ENCODE data around the gene RXRB.
A peak's percentile ranks its signal among the peaks of the same experiment; 100 is the strongest.

RXRB gene

GRCh38 chr6:33193619-33194018 is 6.8 kb downstream of the RXRB start:
- Histone ChIP-seq H3K4me3 (ENCODE audit: low read length) (no peak overlapping the region), H3K36me3 (ENCODE audit: control insufficient read depth, insufficient read depth, low read length, severe bottlenecking) (peaks cover 35% of the 10 kb centered on the region), H3K27me3 (replicated peaks; ENCODE audit: control insufficient read depth, insufficient read depth, low read length) (peaks cover 28% of the 10 kb centered on the region)

DNA sequence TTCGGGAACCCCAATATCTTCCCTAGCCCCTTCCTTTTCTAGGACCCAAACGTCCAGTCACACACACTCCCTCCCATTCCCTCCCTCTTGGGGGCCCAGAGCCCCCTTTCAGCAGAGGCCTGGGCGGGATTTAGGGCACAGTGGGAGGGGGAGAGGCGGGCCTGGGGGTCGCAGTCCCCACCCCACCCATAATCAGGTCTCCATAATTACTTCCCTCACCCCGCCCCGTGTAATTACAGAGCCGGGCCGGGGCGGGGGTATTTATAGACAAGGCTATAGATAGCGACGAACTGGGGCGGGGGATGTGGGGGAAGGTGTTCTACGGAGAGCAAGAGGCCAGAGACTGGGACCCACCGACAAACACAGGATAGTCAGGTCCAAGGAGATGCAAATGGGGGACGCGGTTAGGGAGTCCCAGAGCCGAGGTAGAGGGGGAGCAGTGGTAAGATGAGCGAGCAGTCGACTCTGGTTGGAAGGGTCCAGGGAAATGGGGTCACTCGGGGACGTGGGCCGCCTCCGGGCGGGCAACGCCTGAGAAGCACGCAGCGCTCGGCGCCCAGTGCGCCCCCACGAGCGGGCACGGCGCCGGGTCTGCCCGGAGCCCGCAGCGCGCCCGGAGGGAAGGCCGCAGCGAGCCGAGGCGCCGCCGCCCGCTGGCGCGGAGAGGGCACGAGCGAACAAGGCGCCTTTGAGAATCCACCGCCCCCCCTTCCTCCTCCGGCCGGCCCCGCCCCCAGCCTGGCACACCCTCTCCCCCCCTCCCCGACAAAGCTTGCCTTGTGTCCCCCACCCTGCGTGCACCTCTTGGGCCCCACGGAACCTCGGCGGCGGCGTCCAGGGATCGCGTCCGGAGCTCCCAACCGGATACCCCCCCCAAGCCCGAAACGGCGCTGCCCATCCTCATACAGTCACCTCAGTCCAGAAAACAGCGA is 7.5 kb downstream of the RXRB start:
- peak; percentile 50 for DNase-seq (ENCODE audit: low read depth)

More at GRCh38 chr6:33193619-33194018, 6.8 kb downstream of the RXRB start:
- Histone ChIP-seq H3K9me3 (ENCODE audit: control insufficient read depth, low read length) (no peaks in the 10 kb centered on the region), H3K4me1 (ENCODE audit: control insufficient read depth, insufficient read depth, low read length) (peaks cover 16% of the 10 kb centered on the region), H3K9ac (ENCODE audit: low read length) (no peak overlapping the region)
- no peak for DNase-seq (ENCODE audit: low read depth)

DNA sequence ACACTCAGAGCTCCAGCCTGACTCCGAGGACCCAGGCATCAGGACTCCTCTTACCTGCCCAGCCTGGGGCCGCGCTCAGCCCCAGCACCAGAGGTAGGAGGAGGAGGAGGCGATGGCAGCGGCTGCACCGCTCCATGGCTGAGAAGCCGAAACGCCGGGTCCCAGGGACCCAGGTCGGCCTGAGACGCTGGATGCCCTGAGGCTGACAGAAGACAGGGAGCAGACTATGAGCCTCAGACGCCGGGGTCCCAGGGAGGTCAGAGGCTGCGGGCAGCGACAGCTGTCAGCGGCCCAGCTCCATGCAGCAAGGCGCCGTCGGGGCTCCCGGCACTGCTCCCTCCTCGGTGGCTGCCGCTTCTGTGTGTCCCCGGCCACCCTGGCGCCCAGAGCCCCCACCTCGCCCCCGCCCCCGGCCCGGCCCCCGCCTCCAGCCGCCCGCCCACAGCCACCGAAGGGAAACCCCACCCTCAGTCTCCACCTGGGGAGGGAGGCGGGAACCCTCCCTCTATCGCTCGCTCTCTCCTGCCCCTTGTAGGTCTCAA is 8.3 kb downstream of the RXRB start, which contains the start of gene COL11A2:
Gene COL11A2, minus strand, starts transcription at position 363 of the 542 bp plus-strand sequence. Its CDS starts 227 bp downstream, at position 136.
- Histone ChIP-seq H3K9me3 (ENCODE audit: control insufficient read depth, low read length) (no peaks in the 10 kb centered on the region), H3K27me3 (replicated peaks; ENCODE audit: control insufficient read depth, insufficient read depth, low read length) (peaks cover 28% of the 10 kb centered on the region), H3K36me3 (ENCODE audit: control insufficient read depth, insufficient read depth, low read length, severe bottlenecking) (peaks cover 35% of the 10 kb centered on the region), H3K4me3 (ENCODE audit: low read length) (peak within 1 kb of the TSS; percentile 74), H3K4me1 (ENCODE audit: control insufficient read depth, insufficient read depth, low read length) (peaks cover 2% of the 10 kb centered on the region), H3K9ac (ENCODE audit: low read length) (peak within 1 kb of the TSS; percentile 68)
- no peak for DNase-seq (ENCODE audit: low read depth)

More for the DNA sequence above, 7.5 kb downstream of the RXRB start:
- Histone ChIP-seq H3K27me3 (replicated peaks; ENCODE audit: control insufficient read depth, insufficient read depth, low read length) (peaks cover 28% of the 10 kb centered on the region), H3K36me3 (ENCODE audit: control insufficient read depth, insufficient read depth, low read length, severe bottlenecking) (peaks cover 35% of the 10 kb centered on the region), H3K9me3 (ENCODE audit: control insufficient read depth, low read length) (no peaks in the 10 kb centered on the region), H3K9ac (ENCODE audit: low read length) (peak overlapping the region; percentile 68), H3K4me1 (ENCODE audit: control insufficient read depth, insufficient read depth, low read length) (peaks cover 10% of the 10 kb centered on the region), H3K4me3 (ENCODE audit: low read length) (peak overlapping the region; percentile 74)

DNA sequence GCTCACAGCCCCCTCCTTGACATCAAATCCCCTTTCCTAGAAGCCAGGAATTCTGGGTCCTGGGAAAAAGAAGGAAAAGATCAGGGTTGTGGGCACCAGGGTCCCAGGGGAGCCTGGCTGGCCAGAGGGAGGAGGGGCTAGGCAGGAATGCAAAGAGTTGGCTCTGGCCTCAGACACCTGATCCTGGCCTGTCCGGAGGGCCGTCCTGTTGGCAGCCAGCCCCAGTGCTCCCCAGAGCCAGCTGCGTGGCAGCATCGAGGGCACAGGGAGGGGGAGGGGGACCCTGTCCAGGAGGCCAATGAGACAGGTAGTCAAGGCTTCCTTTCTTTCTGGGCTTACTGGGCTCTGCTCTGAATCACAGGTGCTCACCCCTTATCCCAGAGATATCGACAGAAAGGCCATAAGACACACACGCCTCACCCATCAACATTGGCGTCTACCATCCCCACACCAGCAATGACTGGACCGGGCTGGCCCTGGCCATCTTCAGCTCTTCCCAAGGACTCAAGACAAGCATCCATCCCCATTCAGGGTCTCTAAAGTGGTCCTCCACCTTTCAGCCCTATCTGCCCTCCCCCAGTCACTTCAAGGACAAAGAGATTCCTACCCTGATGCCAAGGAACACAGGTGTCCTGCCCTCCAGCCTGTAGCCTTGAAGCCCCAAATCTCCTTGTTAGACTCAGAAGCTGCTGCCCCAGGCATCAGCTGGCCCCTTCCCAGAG is 8.9 kb downstream of the RXRB start:
- Histone ChIP-seq H3K27me3 (replicated peaks; ENCODE audit: control insufficient read depth, insufficient read depth, low read length) (peaks cover 29% of the 10 kb centered on the region), H3K4me1 (ENCODE audit: control insufficient read depth, insufficient read depth, low read length) (no peaks in the 10 kb centered on the region), H3K9ac (ENCODE audit: low read length) (no peak overlapping the region), H3K9me3 (ENCODE audit: control insufficient read depth, low read length) (no peaks in the 10 kb centered on the region), H3K4me3 (ENCODE audit: low read length) (no peak overlapping the region), H3K36me3 (ENCODE audit: control insufficient read depth, insufficient read depth, low read length, severe bottlenecking) (peaks cover 28% of the 10 kb centered on the region)
- DNase-seq (ENCODE audit: low read depth) = no peak

- no peak overlapping the region for H3K4me3 ChIP-seq (ENCODE audit: low read length)
- H3K27me3 ChIP-seq (replicated peaks; ENCODE audit: control insufficient read depth, insufficient read depth, low read length) = peaks cover 33% of the 10 kb centered on the region
- H3K9ac ChIP-seq (ENCODE audit: low read length) = no peak overlapping the region
- DNase-seq (ENCODE audit: low read depth) = no peak
- H3K4me1 ChIP-seq (ENCODE audit: control insufficient read depth, insufficient read depth, low read length) = no peaks in the 10 kb centered on the region
- no peaks in the 10 kb centered on the region for H3K9me3 ChIP-seq (ENCODE audit: control insufficient read depth, low read length)
- peaks cover 19% of the 10 kb centered on the region for H3K36me3 ChIP-seq (ENCODE audit: control insufficient read depth, insufficient read depth, low read length, severe bottlenecking)
Measured at GRCh38 chr6:33190504-33191107, 9.9 kb downstream of the RXRB start.

DNA sequence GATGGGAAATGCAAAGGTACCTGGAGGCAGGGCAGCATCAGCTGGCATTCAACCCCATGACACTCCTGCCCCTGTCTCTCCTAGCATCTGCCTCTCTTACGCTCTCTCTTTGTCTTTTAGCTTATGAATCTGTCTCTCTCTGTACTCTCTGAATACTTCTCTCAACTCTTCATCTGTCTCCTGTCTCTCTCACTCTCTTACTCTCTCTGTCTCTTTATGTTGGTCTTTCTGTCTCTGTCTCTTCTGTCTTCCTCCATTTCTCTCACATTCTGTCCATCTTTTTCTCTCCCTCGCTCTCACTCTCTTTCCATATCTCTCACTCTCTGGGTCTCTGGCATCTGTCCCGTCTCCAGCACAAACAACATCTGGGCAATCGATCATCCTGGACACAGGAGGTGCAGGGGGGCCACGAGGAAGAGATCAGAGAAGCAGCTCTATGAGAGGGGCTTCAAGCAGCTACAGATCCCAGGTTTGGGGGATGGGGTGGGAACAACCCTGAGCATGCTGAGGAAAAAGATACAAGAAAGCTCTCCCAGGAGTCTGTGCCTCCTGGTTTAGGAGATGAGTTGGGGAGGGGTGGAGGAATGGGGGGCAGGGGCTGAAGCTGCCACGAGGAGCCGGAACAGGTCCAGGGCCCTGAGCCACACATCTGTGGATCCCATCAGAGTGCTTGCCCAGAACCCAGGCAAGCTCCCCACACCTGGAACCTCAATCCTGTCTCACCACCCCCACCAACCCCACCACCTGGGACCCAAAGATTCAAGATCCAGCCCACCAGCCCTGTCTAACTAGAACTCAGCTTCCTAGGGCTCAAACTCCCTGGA is 10.6 kb downstream of the RXRB start:
- peaks cover 33% of the 10 kb centered on the region for H3K27me3 ChIP-seq (replicated peaks; ENCODE audit: control insufficient read depth, insufficient read depth, low read length)
- no peak overlapping the region for H3K9ac ChIP-seq (ENCODE audit: low read length)
- H3K9me3 ChIP-seq (ENCODE audit: control insufficient read depth, low read length) = no peaks in the 10 kb centered on the region
- H3K36me3 ChIP-seq (ENCODE audit: control insufficient read depth, insufficient read depth, low read length, severe bottlenecking) = peaks cover 11% of the 10 kb centered on the region
- H3K4me3 ChIP-seq (ENCODE audit: low read length) = no peak overlapping the region
- DNase-seq (ENCODE audit: low read depth) = no peak
- no peaks in the 10 kb centered on the region for H3K4me1 ChIP-seq (ENCODE audit: control insufficient read depth, insufficient read depth, low read length)

DNA sequence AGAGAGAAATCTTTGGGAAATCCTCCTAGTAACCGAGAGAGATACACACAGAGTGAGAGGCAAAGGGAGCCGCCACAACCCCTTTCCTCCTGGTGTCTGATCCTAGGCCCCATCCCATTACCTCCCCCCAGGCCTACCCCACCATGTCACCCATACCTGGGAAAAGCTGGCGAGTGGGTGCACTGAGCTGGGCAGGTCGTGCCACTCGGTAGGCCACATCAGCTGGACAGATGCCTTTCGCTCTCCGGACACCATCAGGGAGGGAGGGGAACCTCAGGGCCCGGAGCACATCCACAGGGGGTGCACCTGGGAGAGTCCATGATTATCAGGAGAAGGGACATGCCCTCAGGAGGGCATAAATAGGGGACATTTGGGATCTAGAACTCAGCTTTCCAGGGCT is 11.3 kb downstream of the RXRB start:
- no peak for DNase-seq (ENCODE audit: low read depth)
- peaks cover 5% of the 10 kb centered on the region for H3K36me3 ChIP-seq (ENCODE audit: control insufficient read depth, insufficient read depth, low read length, severe bottlenecking)
- H3K27me3 ChIP-seq (replicated peaks; ENCODE audit: control insufficient read depth, insufficient read depth, low read length) = peaks cover 33% of the 10 kb centered on the region
- H3K9me3 ChIP-seq (ENCODE audit: control insufficient read depth, low read length) = no peaks in the 10 kb centered on the region
- no peak overlapping the region for H3K9ac ChIP-seq (ENCODE audit: low read length)
- H3K4me3 ChIP-seq (ENCODE audit: low read length) = no peak overlapping the region
- H3K4me1 ChIP-seq (ENCODE audit: control insufficient read depth, insufficient read depth, low read length) = no peaks in the 10 kb centered on the region

DNA sequence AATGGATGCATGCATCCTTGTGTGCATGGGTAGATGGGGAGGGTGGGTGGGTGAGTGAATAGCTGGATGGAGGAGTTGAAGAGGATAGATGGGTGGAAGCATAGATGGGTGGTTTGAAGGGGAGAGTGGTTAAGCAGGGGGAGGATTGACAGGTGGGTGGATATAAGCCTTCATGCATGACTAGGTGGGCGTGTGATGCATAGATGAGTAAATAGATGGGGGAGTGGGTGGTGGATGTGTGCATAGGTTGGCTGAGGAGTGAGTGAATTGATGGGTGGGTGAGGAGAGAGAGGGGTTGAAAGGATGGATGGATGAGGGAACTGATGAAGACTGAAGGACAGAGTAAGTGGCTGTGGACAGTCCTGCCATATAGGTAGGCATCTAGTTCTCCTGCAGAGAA is 12.7 kb downstream of the RXRB start:
- Histone ChIP-seq H3K4me3 (ENCODE audit: low read length) (no peak overlapping the region), H3K9me3 (ENCODE audit: control insufficient read depth, low read length) (no peaks in the 10 kb centered on the region), H3K4me1 (ENCODE audit: control insufficient read depth, insufficient read depth, low read length) (no peaks in the 10 kb centered on the region), H3K27me3 (replicated peaks; ENCODE audit: control insufficient read depth, insufficient read depth, low read length) (peaks cover 33% of the 10 kb centered on the region), H3K9ac (ENCODE audit: low read length) (no peak overlapping the region), H3K36me3 (ENCODE audit: control insufficient read depth, insufficient read depth, low read length, severe bottlenecking) (no peaks in the 10 kb centered on the region)
- no peak for DNase-seq (ENCODE audit: low read depth)

GRCh38 chr6:33185654-33186187 is 14.7 kb downstream of the RXRB start:
- DNase-seq (ENCODE audit: low read depth) = no peak
- Histone ChIP-seq H3K9ac (ENCODE audit: low read length) (no peak overlapping the region), H3K4me3 (ENCODE audit: low read length) (no peak overlapping the region), H3K27me3 (replicated peaks; ENCODE audit: control insufficient read depth, insufficient read depth, low read length) (peaks cover 19% of the 10 kb centered on the region), H3K9me3 (ENCODE audit: control insufficient read depth, low read length) (no peaks in the 10 kb centered on the region), H3K36me3 (ENCODE audit: control insufficient read depth, insufficient read depth, low read length, severe bottlenecking) (no peaks in the 10 kb centered on the region), H3K4me1 (ENCODE audit: control insufficient read depth, insufficient read depth, low read length) (no peaks in the 10 kb centered on the region)

DNA sequence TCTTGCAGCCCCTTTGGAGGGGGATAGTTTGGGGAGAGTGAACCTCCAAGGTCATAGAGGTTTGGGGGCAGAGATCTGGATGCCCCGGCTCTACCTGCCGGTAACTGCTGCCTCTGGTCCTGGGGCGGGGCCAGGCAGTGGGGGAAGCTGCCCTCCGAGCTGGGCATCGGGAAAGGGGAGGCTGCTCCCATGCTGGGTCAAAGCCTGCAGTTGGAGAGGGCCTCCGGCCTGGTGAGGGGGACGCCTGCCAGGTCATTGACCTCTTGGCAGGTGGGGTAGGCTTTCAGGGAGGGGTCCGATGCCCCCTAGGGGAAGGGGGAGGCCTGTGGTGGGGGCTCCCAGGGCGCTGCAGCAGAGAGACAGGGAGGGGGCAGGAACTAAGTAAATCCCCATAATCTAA is 15.3 kb downstream of the RXRB start:
- Histone ChIP-seq H3K36me3 (ENCODE audit: control insufficient read depth, insufficient read depth, low read length, severe bottlenecking) (no peaks in the 10 kb centered on the region), H3K9me3 (ENCODE audit: control insufficient read depth, low read length) (no peaks in the 10 kb centered on the region), H3K9ac (ENCODE audit: low read length) (no peak overlapping the region), H3K4me1 (ENCODE audit: control insufficient read depth, insufficient read depth, low read length) (no peaks in the 10 kb centered on the region), H3K27me3 (replicated peaks; ENCODE audit: control insufficient read depth, insufficient read depth, low read length) (peaks cover 18% of the 10 kb centered on the region), H3K4me3 (ENCODE audit: low read length) (no peak overlapping the region)
- no peak for DNase-seq (ENCODE audit: low read depth)
